Measurements from ENCODE around the gene PRKACA.

PRKACA gene

DNA sequence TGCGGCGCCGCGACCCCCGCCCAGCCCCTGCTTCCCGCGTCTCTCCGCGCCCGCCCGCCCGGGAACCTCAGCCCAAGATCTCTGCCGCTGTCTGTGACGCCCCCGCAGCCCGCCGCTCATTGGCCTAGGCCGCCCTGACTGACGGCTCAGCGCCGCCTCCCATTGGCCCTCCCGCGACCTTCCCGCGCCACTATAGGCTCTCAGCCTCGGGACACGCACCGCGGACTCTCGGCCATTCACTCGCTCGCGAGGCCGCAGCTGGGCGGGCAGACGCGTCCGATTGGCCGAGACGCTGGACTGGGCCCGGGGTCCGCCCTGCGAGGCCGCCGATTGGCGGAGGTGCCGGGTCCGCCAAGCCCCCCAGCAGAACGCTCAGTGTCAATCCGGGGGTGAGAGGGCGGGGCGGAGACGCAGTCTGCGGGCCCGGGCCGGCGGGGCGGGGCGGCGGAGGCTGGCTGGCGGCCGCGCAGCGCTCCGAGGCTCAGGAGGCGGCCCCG, at the start of gene PRKACA:
TSS of gene PRKACA (minus strand) at position 95 of the 497 bp plus-strand sequence. CDS start 215 bp downstream, outside the sequence.
- peak; percentile 100 for DNase-seq (ENCODE audit: low spot score)

DNA sequence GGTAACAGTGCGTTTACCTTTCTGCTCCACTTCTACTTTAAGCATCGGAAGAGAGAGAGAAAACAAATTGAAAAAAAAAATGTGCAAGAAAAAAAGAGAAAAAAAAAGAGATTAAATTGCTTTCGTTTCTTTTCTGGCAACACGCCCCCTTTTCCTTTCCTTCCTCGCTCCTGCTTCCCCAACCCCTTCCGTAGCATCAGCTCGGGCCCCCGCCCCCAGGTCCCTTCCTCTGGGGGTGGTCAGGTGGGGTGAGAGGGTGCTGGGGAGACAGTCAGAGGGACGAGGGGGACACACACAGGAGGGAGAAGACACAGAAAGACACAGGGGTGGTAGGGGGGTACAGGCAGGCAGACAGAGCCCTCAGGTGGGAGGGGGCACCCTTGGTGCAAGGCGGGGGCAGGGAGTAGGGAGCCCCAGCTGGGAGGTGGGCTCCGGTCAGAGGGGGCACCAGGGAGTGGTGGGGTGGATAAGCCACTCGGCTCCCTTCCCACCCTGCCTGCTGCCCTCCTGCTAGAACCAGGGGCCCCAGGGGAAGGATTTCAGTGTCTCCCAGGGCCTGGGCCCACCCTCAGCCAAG, 49.5 kb upstream of the PRKACA start:
- DNase-seq (ENCODE audit: low spot score) = no peak

- DNase-seq (ENCODE audit: low spot score) = no peak
Observed at GRCh38 chr19:14165990-14166830, 48.6 kb upstream of the PRKACA start.

- no peak for DNase-seq (ENCODE audit: low spot score)
Observed at GRCh38 chr19:14164724-14165493, 47.3 kb upstream of the PRKACA start.

GRCh38 chr19:14164082-14164481, 46.5 kb upstream of the PRKACA start:
- no peak for DNase-seq (ENCODE audit: low spot score)

DNA sequence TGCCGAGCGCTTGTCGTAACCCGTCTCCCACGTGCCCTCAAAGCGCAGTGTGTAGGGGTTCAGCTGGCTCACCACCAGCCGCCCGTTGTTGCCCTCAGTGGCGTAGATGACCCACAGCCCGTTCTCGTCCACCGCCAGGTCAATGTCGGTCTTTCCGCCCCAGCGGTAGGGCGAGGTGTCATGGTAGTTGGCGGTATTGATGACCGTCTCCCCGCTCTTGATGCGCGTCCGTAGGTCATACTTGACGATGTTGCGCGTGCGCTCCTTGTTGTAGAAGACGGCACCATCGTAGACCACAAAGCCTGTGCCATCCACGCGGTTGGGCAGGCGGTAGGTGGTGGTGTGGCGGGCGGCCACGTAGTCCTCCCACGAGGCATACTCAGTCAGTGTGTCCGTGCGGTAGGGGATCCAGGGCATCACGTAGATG, 45.3 kb upstream of the PRKACA start:
- no peak for DNase-seq (ENCODE audit: low spot score)

GRCh38 chr19:14161305-14161704, 43.7 kb upstream of the PRKACA start:
- no peak for DNase-seq (ENCODE audit: low spot score)

DNA sequence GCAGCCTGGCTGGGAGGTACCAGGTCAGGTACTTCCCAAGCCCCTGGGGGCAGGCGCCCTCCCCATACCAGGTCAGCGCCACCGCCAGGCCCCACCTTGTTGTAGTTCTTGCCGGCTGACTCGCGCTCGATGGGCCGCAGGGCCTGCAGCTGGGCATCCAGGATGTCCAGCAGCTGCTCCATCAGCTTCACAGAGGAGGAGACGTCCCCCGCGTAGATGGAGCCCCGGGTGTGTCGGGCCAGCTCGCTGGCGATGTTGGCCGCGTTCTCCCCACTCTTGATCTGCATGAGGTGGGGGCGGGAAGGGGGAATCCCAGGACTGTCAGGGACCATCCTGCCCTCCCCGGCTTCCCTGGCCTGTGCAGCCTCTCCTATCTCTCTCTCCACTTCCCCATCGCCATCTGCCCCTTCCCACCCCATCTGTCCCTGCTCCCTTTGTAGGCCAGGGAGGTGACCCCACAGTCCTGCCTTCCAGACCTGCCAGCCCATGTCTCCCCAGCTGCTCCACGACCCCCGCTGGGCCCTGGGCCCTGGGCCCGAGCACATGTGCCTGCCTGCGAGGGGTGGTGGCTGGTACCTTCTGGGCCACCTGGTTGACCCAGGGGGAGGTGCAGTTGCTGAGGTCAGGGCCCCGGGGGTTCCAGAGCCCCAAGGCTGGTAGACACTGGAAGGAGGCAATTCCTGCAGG, 42.6 kb upstream of the PRKACA start:
- DNase-seq (ENCODE audit: low spot score) = no peak

- DNase-seq (ENCODE audit: low spot score) = no peak
Observed at GRCh38 chr19:14159059-14159458, 41.5 kb upstream of the PRKACA start.

GRCh38 chr19:14158276-14159023, 40.9 kb upstream of the PRKACA start:
- no peak for DNase-seq (ENCODE audit: low spot score)

DNA sequence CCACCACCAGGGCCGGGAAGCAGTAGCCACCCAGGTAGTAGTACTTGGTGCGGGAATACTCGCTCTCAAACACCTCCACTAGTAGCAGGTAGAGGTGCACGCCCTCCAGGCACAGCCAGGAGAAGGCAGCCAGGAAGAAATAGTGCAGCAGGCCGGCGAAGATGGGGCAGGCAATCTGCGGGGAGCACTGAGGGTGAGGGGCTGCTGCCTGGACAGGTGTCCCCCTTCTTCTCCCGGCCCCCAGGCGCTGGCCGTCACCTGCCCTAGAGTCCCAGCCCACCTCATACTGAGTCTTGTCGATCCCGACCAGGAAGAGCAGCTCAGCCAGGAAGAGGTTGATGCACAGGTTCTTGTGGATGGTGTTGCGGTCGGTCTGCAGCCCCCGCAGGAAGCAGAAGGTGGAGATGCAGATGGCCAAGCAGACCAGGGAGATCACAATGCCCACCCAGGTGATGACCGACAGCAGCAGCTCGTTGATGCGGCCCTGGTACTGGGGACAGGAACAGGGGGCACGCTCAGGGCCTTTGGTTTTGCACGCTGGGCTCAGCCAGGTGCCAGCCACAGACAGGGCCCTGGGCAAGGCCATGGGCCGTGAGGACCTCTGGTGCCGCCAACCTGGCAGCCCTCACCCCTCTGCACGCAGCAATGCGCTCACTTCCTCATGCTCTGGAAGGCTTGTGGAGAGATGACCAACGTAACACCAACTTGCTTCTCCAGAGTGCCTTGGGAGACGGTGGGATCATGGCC, 39.6 kb upstream of the PRKACA start:
- no peak for DNase-seq (ENCODE audit: low spot score)

GRCh38 chr19:14156122-14156521, 38.6 kb upstream of the PRKACA start:
- no peak for DNase-seq (ENCODE audit: low spot score)

DNA sequence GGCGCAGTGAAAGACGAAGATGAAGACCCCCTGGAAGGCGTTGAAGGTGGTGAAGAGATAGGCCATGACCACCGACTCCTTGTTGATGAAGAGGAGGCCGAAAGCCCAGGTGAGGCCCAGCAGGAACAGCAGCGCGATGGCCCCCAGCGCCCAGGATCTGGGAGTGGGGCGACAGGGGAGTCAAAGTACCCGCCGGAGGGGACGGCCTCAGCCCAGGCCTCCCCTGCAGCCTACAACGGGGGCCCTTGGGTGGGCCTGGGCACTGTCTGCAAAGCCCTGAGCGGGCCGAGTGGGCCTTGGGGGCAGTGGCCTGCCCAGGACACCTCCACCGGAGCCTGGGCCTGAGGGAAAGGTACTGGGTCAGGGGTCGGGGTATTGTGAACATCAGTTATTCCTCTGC, 37.8 kb upstream of the PRKACA start:
- no peak for DNase-seq (ENCODE audit: low spot score)

DNA sequence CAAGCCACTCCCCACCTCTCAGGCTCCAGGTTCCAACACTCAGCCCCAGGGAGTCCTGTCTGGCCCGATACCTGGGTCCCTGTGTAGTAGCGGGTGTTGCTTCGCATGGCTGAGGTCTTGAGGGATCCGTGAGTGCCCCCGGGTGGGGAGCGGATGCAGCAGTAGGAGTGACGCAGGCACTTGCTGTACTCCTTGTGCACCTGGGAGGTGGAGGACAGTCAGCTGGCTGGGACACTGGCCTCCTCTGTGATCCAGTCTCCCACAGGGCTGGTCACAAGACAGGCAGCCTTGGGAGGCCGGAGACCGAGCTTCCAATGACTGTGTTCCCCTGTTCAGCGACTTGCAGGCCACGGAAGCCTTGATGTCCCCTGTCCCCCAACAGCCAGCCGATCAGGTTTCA, 35.2 kb upstream of the PRKACA start:
- no peak for DNase-seq (ENCODE audit: low spot score)

GRCh38 chr19:14150770-14151661, 33.5 kb upstream of the PRKACA start:
- DNase-seq (ENCODE audit: low spot score) = no peak

DNA sequence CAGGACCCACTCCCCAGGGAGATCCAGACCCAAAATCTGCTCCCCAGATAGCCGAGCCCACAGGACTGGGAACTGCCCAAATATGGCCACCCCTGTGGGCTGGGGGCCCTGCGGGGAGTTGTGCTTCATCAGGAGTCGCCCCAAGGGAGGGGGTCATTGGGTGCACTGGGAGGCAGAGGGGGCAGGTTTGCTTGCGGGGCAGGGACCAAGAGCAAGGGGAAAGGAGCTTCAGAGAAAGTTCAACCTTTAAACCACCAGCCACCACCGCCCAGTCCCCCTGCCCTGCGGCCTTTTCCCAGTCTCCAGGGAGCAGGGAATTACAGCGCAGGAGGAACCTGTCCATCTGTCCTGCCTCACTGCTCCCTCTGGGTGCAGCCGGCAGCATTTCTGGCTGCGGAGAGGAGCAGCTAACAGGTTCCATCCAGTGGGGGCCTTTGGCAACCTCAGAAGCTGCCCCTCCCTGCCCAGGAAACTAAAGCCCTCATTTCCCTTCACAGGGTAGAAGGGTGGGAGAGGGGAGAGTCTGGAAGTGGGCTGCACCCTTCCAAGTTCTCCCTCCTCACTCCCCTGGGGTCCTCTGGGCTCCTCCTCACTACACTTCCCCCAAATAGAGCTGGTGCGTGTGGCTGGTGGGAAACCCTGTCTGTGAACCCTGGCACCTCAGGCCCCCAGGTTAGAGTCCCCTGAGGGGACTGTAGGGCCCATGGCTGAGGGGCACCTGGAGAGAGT, 32.6 kb upstream of the PRKACA start:
- DNase-seq (ENCODE audit: low spot score) = no peak

DNA sequence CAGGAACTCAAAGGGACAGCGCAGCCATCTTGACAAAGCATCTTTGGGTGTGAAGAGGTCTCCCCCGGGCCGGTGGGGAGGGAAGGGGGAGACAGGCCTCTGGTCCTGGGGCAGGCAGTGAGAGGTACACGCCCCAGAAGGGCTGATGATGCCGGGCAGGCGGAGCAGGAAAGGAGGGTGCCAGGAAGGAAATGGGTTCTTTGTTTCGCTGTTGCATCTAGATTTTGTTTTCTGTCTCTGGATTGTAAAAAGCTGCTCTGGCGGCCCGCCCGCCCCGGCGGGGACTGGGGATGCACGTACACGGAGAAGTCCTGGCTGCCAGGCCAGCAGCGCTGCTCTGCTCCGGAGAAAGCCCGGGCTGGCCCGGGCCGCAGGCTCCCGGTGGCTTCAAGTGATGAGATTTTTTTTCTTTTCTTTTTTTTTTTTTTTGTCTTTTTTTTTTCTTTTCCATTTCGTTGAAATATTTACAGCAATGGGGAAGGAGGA, 32.0 kb upstream of the PRKACA start:
- peak; percentile 75 for DNase-seq (ENCODE audit: low spot score)

GRCh38 chr19:14148751-14149410, 31.3 kb upstream of the PRKACA start:
- no peak for DNase-seq (ENCODE audit: low spot score)
